AG09309 (cell line): Measurements from ENCODE around the gene SFTPB.

ENCODE experiments used
- DNase-seq: peaks from one replicate; pipeline ENCODE4 v3.0.0-alpha.2; 2010; ENCODE audit warnings: low read depth
- H3K4me3 ChIP-seq: 2 replicates; pipeline ENCODE4 v1.5.1; 2011; ENCODE audit warnings: mild to moderate bottlenecking, low read depth, low read length, moderate library complexity; ENCODE audit not compliant: control insufficient read depth
- CTCF ChIP-seq: IDR thresholded peaks from 2 replicates; pipeline ENCODE4 v1.5.1; 2011; ENCODE audit warnings: mild to moderate bottlenecking, low read depth, low read length, inconsistent platforms; ENCODE audit not compliant: insufficient read depth, control insufficient read depth; ENCODE audit errors: missing control alignments

SFTPB gene

DNA sequence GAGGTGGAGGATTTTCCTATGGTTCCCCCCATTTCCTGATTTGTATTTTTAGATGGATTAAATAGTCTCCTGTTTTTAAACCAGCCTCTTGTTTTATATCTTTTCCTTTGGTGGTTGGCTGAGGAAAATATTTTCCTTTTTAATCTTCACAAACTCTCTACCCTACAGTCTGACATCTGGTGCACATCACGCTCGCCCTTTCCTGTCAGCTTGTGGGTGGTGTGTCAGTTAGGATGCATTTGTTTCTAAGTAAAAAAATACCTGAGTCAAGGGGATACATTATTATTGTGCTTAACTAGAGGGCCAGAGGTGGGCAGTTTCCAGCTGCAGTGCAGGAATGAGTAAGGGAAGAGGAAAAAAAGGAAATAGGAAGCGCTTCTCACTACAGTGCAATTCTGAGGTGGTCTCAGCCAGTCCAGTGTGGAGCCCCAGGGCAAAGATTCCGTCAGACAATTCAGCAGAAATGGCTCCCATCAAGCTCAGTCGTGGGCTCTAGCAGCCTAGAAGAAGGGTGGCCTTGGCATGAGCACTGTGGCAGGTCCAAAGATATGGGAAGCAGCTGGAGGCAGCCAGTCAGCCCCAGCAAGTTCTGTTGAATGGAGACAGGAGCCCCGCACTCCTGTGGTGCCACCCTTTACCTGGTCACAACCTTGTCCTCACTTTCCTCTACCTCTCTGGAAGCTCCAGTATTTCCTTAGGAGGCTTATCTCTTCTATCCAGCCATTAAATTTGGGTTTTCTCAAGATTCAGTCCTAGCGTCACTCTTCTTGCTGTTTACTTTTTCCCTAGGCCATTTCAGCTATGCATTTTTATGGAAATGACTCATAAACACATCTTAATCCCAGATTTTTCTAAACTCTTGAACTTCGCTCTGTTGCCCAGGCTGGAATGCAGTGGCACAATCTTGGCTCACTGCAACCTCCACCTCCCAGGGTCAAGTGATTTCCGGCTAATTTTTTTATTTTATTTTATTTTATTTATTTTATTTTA is 18.5 kb downstream of the SFTPB start:
- TF ChIP-seq CTCF: no peak
- no peak overlapping the region for H3K4me3 ChIP-seq
- peak; percentile 55 for DNase-seq

DNA sequence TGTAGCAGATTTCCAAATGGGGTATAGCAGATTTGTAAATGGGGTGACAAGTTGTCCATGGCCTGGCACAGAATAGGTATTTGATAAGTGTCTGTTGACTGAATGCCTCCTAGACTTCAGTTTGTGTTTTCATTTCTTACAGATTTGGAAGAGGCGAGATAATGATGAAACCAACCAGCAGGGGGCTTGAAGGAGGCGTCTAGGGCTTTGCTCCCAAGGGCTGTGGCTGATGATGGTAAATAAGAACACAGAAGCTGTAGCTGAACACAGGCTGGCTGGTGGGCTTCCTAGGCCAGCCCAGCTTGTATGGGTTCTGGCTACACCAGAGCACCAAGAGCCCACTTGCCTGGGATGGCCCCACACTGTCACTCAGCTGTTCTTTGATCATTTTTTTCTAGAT is 19.4 kb downstream of the SFTPB start:
- peak; percentile 71 for TF ChIP-seq CTCF
- DNase-seq: no peak
- no peak overlapping the region for H3K4me3 ChIP-seq

- no peak for TF ChIP-seq CTCF
- DNase-seq: no peak
- no peak overlapping the region for H3K4me3 ChIP-seq
These were observed 20.0 kb downstream of the SFTPB start for GRCh38 chr2:85647823-85648526.

DNA sequence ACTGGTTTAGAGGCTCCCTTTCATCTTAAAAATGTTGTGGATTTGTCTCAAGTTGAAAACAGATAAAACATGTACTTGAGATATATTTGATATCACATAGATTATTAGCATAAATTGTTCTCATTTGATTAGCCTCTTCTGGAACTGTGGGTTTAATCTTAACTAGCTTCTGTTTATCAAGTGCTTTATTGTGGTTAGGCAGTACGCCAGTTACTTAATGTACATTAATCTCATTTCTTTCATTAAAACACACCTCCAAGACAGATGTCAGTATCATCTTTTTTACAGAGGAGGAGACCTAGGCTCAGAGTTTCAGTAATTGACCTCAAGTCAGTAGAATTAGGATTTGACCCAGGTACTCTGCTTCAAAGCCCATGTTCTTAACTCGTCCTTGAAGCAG is 21.8 kb downstream of the SFTPB start:
- no peak for DNase-seq
- no peak for TF ChIP-seq CTCF
- H3K4me3 ChIP-seq: no peak overlapping the region

GRCh38 chr2:85644909-85645308 is 23.1 kb downstream of the SFTPB start:
- no peak for DNase-seq
- H3K4me3 ChIP-seq: no peak overlapping the region
- TF ChIP-seq CTCF: no peak

DNA sequence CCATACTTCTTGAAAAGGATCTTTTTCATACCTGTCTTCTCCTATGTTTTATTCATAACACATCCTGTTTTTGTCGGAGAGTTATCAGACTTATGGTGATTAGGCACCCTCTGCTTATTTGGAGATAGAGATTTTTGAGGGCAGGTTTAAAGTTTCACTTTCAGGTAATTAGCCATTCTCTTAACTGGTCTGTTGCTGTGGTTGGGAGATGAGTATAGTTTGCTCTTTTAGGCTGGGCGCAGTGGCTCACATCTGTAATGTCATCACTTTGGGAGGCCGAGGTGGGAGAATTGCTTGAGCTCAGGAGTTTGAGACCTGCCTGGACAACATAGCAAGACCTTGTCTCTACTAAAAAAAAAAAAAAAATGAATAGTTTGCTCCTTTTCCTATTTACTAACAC is 25.3 kb downstream of the SFTPB start:
- TF ChIP-seq CTCF: no peak
- DNase-seq: no peak
- no peak overlapping the region for H3K4me3 ChIP-seq
